Measurements from ENCODE around the gene GARIN5A.
"Not testable (repeated sequence)": the region's sequence is repeated elsewhere in the genome, so short reads cannot be mapped to it uniquely, and the experiment has no call there.

The GARIN5A gene

GRCh38 chr19:50447053-50447452, 29.6 kb downstream of the GARIN5A start:
- no peak overlapping the region for H3K4me3 ChIP-seq (ENCODE audit: low read depth, low read length)
- DNase-seq (ENCODE audit: low read depth): no peak
- no peak for TF ChIP-seq CTCF (IDR thresholded peaks at IDR 0.05; ENCODE audit: low read depth, low read length, missing control alignments)

DNA sequence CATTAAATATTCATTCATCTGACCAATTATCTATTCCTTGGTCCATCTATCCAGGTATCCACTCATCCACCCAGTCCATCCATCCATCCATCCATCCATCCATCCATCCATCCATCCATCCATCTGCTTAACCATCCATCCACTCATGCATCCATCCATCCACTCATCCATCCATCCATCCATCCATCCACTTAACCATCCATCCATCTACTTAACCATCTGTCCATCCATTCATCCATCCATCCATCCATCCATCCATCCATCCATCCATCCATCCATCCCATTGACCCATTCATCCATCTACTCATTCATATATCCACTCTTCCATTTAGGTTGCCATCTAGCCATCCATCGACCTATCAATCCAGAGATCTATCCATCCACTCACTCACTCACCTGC, 32.6 kb downstream of the GARIN5A start:
- no peak for DNase-seq (ENCODE audit: low read depth)
- TF ChIP-seq CTCF (IDR thresholded peaks at IDR 0.05; ENCODE audit: low read depth, low read length, missing control alignments): no peak
- no peak overlapping the region for H3K4me3 ChIP-seq (ENCODE audit: low read depth, low read length)

- DNase-seq (ENCODE audit: low read depth); H3K4me3 ChIP-seq (ENCODE audit: low read depth, low read length): not testable (repeated sequence)
These were observed 37.5 kb downstream of the GARIN5A start for GRCh38 chr19:50439130-50439529.

DNA sequence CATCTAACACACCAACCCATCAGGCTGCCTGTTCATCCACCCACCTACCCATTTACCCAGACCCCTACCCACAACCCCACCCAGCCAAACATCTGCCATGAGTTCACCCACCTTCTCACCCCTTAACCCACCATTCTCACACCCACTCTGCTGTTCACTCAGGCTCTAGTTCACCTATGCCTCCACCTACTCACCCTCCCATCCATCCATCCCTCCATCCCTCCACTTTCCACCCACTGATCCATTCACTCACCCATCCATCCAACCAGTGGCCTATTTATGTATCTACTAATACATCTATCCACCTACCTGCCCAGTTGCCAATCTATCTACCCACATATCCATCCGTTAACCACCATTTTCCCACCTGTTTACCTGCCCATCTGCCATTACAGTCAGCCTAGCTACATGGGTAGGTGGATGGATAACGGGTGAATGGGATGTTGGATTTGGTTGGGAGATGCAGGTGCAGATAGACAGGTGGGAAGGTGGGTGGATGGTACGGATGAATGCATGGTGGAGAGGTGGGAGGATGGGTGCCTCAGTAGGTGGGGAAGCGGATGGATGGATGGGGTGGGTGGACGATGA, 38.7 kb downstream of the GARIN5A start:
- TF ChIP-seq CTCF (IDR thresholded peaks at IDR 0.05; ENCODE audit: low read depth, low read length, missing control alignments): no peak
- no peak overlapping the region for H3K4me3 ChIP-seq (ENCODE audit: low read depth, low read length)
- DNase-seq (ENCODE audit: low read depth): no peak

DNA sequence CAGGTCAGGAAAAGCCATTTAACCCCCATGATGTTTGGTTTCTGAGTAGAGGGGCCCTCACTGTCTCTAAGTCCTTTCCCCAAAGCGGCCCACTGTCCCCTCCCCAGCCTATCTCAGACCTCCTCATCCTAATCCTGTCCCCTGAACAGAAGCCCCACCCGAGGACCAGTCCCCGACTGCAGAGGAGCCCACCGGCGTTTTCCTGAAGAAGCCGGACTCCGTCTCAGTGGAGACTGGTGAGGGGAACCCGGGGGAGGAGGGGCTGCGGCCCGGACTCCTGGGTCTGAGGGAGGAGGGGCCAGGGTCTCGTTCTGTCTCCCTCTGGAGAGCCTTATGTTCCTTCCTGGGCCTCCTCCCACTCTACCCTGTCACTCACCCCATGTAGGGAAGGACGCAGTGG, 41.0 kb downstream of the GARIN5A start:
- H3K4me3 ChIP-seq (ENCODE audit: low read depth, low read length): no peak overlapping the region
- no peak for DNase-seq (ENCODE audit: low read depth)
- TF ChIP-seq CTCF (IDR thresholded peaks at IDR 0.05; ENCODE audit: low read depth, low read length, missing control alignments): no peak

- no peak overlapping the region for H3K4me3 ChIP-seq (ENCODE audit: low read depth, low read length)
- DNase-seq (ENCODE audit: low read depth): no peak
- TF ChIP-seq CTCF (IDR thresholded peaks at IDR 0.05; ENCODE audit: low read depth, low read length, missing control alignments): no peak
These were observed 41.4 kb downstream of the GARIN5A start for GRCh38 chr19:50435221-50435620.

DNA sequence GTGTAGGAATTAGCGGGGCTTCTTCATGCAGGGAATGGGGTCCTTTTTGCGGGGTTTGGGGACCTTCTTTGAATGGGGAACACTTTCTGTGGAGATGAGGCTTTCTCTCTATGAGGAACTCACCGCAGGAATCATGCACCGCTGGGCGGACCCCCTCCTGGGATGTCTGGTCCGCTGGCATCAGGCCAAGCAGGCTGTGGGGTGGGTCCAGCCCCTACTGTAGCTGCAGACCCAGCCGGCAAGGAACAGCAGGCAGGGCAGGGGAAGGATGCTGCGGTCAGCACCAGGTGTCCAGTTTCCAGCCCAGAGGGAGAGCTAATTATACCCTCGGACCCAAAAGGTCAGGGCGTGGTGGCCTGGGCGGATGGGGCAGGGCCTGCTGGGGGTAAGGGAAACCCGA, 42.1 kb downstream of the GARIN5A start:
- no peak for DNase-seq (ENCODE audit: low read depth)
- H3K4me3 ChIP-seq (ENCODE audit: low read depth, low read length): no peak overlapping the region

More for the DNA sequence above, 42.1 kb downstream of the GARIN5A start:
- TF ChIP-seq CTCF (IDR thresholded peaks at IDR 0.05; ENCODE audit: low read depth, low read length, missing control alignments): no peak
